ENCODE measurements around the gene ATP6V0B.

- TF ChIP-seq CTCF (IDR thresholded peaks at IDR 0.05) (no peak), ZFX (IDR thresholded peaks at IDR 0.05; ENCODE audit: borderline replicate concordance) (no peak)
These were observed 41.9 kb upstream of the ATP6V0B start for GRCh38 chr1:43932786-43933385.

Measured in 22Rv1 (cell line).